Hepatocyte (in vitro differentiated cells): ENCODE results near the gene PIK3R6. TPM values are rescaled to one million over a fixed set of nuclear protein-coding genes. Genes with fewer than 3 reads are reported as not detected.

Source experiments
- DNase-seq: peaks from one replicate; pipeline ENCODE4 v3.0.0-alpha.2; 2016; ENCODE audit warnings: low spot score
- H2AFZ ChIP-seq: fragments of 200-600 bp; sonication (generic); 2 replicates; pipeline ENCODE4 v1.6.0; 2016; ENCODE audit warnings: antibody characterized with exemption, mild to moderate bottlenecking
- H3K27ac ChIP-seq: fragments of 200-600 bp; sonication (generic); 2 replicates; pipeline ENCODE4 v1.5.1; 2016; ENCODE audit warnings: mild to moderate bottlenecking
- H3K27me3 ChIP-seq: fragments of 200-600 bp; sonication (generic); 2 replicates; pipeline ENCODE4 v1.6.1; 2016
- H3K36me3 ChIP-seq: fragments of 200-600 bp; sonication (generic); replicated peaks from 2 replicates; pipeline ENCODE4 v1.5.1; 2016; ENCODE audit warnings: low read depth; ENCODE audit not compliant: insufficient read depth
- H3K4me1 ChIP-seq: fragments of 200-600 bp; sonication (generic); 2 replicates; pipeline ENCODE4 v1.5.1; 2016; ENCODE audit warnings: mild to moderate bottlenecking, moderate library complexity; ENCODE audit not compliant: insufficient read depth
- H3K4me2 ChIP-seq: fragments of 200-600 bp; sonication (generic); 2 replicates; pipeline ENCODE4 v1.6.0; 2016
- H3K4me3 ChIP-seq: fragments of 200-600 bp; sonication (generic); 2 replicates; pipeline ENCODE4 v1.5.1; 2016; ENCODE audit warnings: mild to moderate bottlenecking
- H3K79me2 ChIP-seq: fragments of 200-600 bp; sonication (generic); 2 replicates; pipeline ENCODE4 v1.6.0; 2017; ENCODE audit warnings: mild to moderate bottlenecking
- H3K9me2 ChIP-seq: fragments of 200-600 bp; sonication (generic); replicated peaks from 2 replicates; pipeline ENCODE4 v1.6.0; 2017; ENCODE audit warnings: mild to moderate bottlenecking; ENCODE audit not compliant: insufficient read depth
- H3K9me3 ChIP-seq: fragments of 200-600 bp; sonication (generic); 2 replicates; pipeline ENCODE4 v1.5.1; 2016; ENCODE audit warnings: low read depth, mild to moderate bottlenecking
- H4K20me1 ChIP-seq: fragments of 200-600 bp; sonication (generic); 2 replicates; pipeline ENCODE4 v1.6.0; 2016; ENCODE audit warnings: mild to moderate bottlenecking; ENCODE audit not compliant: insufficient read depth, poor library complexity, severe bottlenecking
- CTCF ChIP-seq: fragments of 200-600 bp; sonication (generic); IDR thresholded peaks from 2 replicates; pipeline ENCODE4 v1.5.1; 2016; ENCODE audit warnings: antibody characterized with exemption, mild to moderate bottlenecking; ENCODE audit not compliant: poor library complexity
- EZH2 ChIP-seq: fragments of 200-600 bp; sonication (generic); IDR thresholded peaks from 2 replicates; pipeline ENCODE4 v1.6.1; 2016; ENCODE audit warnings: antibody characterized with exemption, mild to moderate bottlenecking, borderline replicate concordance
- EZH2phosphoT487 ChIP-seq: fragments of 200-600 bp; sonication (generic); IDR thresholded peaks from one replicate; pipeline ENCODE4 v1.6.1; 2018; ENCODE audit warnings: antibody characterized with exemption, mild to moderate bottlenecking, low read depth, moderate library complexity; ENCODE audit not compliant: unreplicated experiment, severe bottlenecking
- whole genome bisulfite sequencing: methylation state at CpG from one replicate; pipeline ENCODE4 v1.1.6; 2016; ENCODE audit warnings: low lambda C conversion rate; ENCODE audit errors: missing lambda C conversion rate; 5-methylcytosine and 5-hydroxymethylcytosine counted together
- polyA plus RNA-seq: library from polyadenylated mRNA; unstranded; fragments of >200 nt; fragmentation: Nextera tagmentation; extraction: Ambion mirVana; gene quantifications from 2 replicates; pipeline ENCODE4 v1.2.1, GENCODE V29; 2016
- total RNA-seq: library from RNA; depleted of rRNA; stranded (reverse); fragments of >200 nt; gene quantifications from 2 replicates; pipeline ENCODE4 v1.2.3, GENCODE V29; 2014

The PIK3R6 gene
- total and polyA plus RNA-seq, 2 experiments from 2014 or later, result 0.07 to 0.10 TPM

- no peak for TF ChIP-seq EZH2
- TF ChIP-seq EZH2phosphoT487, result no peak
- TF ChIP-seq CTCF, result no peak
- H3K27me3 ChIP-seq, result no peaks in the 10 kb centered on the region
- DNase-seq, result no peak
- H3K36me3 ChIP-seq, result no peaks in the 10 kb centered on the region
- no peak overlapping the region for H3K4me3 ChIP-seq
- no peak overlapping the region for H3K27ac ChIP-seq
- no peaks in the 10 kb centered on the region for H3K79me2 ChIP-seq
- H3K4me2 ChIP-seq, result no peak overlapping the region
- H3K9me3 ChIP-seq, result no peaks in the 10 kb centered on the region
- H3K4me1 ChIP-seq, result no peaks in the 10 kb centered on the region
- H4K20me1 ChIP-seq, result no peaks in the 10 kb centered on the region
- WGBS, result 98% methylated on average over 12 of the region's 12 CpGs
- no peak overlapping the region for H2AFZ ChIP-seq
- H3K9me2 ChIP-seq, result no peaks in the 10 kb centered on the region
Observed at GRCh38 chr17:8838551-8839095, 28.9 kb downstream of the PIK3R6 start.

GRCh38 chr17:8837563-8838075 is 29.9 kb downstream of the PIK3R6 start:
- Histone ChIP-seq H3K4me3 (no peak overlapping the region), H3K79me2 (no peaks in the 10 kb centered on the region), H3K9me2 (no peaks in the 10 kb centered on the region), H2AFZ (no peak overlapping the region), H3K36me3 (no peaks in the 10 kb centered on the region), H3K27me3 (no peaks in the 10 kb centered on the region), H3K27ac (no peak overlapping the region), H4K20me1 (no peaks in the 10 kb centered on the region), H3K4me1 (no peaks in the 10 kb centered on the region), H3K4me2 (no peak overlapping the region), H3K9me3 (no peaks in the 10 kb centered on the region)
- TF ChIP-seq EZH2phosphoT487 (no peak), EZH2 (no peak), CTCF (no peak)
- DNase-seq, result no peak
- WGBS, result 74% methylated on average over 8 of the region's 8 CpGs

GRCh38 chr17:8836821-8837562 is 30.5 kb downstream of the PIK3R6 start:
- no peaks in the 10 kb centered on the region for H3K9me3 ChIP-seq
- H3K36me3 ChIP-seq, result no peaks in the 10 kb centered on the region
- no peaks in the 10 kb centered on the region for H4K20me1 ChIP-seq
- no peak overlapping the region for H2AFZ ChIP-seq
- no peaks in the 10 kb centered on the region for H3K4me1 ChIP-seq
- no peaks in the 10 kb centered on the region for H3K9me2 ChIP-seq
- no peak overlapping the region for H3K4me2 ChIP-seq
- no peaks in the 10 kb centered on the region for H3K79me2 ChIP-seq
- H3K27ac ChIP-seq, result no peak overlapping the region
- WGBS, result 84% methylated on average over 13 of the region's 15 CpGs
- no peak for DNase-seq
- no peak overlapping the region for H3K4me3 ChIP-seq
- no peak for TF ChIP-seq EZH2phosphoT487
- TF ChIP-seq EZH2, result no peak
- no peak for TF ChIP-seq CTCF
- H3K27me3 ChIP-seq, result no peaks in the 10 kb centered on the region
